ENCODE results near the gene UNC13D. TPM values are rescaled to one million over a fixed set of nuclear protein-coding genes. Genes with fewer than 3 reads are reported as not detected.
"Not testable (repeated sequence)": the region's sequence is repeated elsewhere in the genome, so short reads cannot be mapped to it uniquely, and the experiment has no call there.

The UNC13D gene
- total RNA-seq, 1 experiment from 2014 or later, result 104 TPM

DNA sequence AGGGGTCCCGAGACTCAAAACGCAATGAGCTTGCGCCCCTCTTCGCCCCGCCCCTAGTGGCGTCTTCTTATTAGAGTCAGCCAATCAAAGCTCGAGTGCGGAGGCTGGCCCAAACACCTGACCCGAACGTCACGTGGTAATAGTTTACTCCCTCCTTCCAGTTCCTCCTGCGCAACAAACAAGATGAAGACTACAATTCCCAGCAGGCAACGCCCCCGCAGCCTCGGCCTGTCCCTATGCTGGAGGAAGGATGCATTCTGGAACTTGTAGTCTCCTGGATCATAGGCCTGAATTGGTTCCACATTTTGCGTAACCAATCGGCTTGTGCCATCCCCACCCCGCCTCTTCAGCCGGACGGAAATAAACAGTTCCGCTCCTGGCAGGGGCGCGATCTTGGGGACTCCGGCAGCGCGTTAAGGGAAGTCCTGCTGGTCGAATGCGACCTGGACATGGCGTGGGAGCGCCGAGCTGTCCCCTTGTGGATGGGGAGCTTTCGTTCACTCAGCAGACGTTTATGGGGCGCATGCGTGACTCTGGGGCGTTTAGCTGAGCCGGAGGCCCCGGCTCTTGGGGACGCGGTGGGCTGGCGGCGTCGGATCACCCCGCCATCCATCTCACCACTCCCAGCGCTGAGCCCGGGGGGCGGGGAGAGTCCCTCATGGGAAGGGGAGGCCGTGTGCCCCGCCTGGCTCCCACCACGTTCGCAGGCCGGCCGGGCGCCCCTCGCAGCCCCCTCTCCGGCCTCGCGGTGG lies 11.3 kb upstream of the UNC13D start, which contains the start of gene WBP2:
TSS of gene WBP2 (minus strand) at position 26 of the 752 bp plus-strand sequence. CDS start 38 bp downstream, outside the sequence.
- Mint-ChIP-seq H3K36me3 (ENCODE audit: insufficient read depth, unreplicated experiment) (peaks cover 30% of the 10 kb centered on the region), H3K4me3 (ENCODE audit: low read depth, unreplicated experiment) (no peak within 1 kb of the TSS), H3K9me3 (ENCODE audit: low read depth, unreplicated experiment) (no peaks in the 10 kb centered on the region), H3K4me1 (ENCODE audit: low read depth, unreplicated experiment) (peaks cover 8% of the 10 kb centered on the region), H3K27me3 (ENCODE audit: unreplicated experiment) (no peaks in the 10 kb centered on the region), H3K27ac (ENCODE audit: unreplicated experiment) (no peak within 1 kb of the TSS)
- DNase-seq, result peak; percentile 95
- TSS peak; percentile 84 for BruUV-seq (replicated peaks)
- CTCF ChIA-PET, result interaction anchor here (0.5 to 3.2 kb wide), 18 partner anchors 10 to 408 kb away, joined by 3 to 46 read pairs (median 5); partner anchors contain the start of genes SMIM5, TRIM47, TRIM65 and UNC13D
- intact Hi-C loops (cut with micrococcal nuclease; ENCODE audit: unreplicated experiment), result no loop called here
- TF ChIP-seq, protein P1, sequence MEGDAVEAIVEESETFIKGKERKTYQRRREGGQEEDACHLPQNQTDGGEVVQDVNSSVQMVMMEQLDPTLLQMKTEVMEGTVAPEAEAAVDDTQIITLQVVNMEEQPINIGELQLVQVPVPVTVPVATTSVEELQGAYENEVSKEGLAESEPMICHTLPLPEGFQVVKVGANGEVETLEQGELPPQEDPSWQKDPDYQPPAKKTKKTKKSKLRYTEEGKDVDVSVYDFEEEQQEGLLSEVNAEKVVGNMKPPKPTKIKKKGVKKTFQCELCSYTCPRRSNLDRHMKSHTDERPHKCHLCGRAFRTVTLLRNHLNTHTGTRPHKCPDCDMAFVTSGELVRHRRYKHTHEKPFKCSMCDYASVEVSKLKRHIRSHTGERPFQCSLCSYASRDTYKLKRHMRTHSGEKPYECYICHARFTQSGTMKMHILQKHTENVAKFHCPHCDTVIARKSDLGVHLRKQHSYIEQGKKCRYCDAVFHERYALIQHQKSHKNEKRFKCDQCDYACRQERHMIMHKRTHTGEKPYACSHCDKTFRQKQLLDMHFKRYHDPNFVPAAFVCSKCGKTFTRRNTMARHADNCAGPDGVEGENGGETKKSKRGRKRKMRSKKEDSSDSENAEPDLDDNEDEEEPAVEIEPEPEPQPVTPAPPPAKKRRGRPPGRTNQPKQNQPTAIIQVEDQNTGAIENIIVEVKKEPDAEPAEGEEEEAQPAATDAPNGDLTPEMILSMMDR (IDR thresholded peaks at IDR 0.05; ENCODE audit: unreplicated experiment), result no peak

DNA sequence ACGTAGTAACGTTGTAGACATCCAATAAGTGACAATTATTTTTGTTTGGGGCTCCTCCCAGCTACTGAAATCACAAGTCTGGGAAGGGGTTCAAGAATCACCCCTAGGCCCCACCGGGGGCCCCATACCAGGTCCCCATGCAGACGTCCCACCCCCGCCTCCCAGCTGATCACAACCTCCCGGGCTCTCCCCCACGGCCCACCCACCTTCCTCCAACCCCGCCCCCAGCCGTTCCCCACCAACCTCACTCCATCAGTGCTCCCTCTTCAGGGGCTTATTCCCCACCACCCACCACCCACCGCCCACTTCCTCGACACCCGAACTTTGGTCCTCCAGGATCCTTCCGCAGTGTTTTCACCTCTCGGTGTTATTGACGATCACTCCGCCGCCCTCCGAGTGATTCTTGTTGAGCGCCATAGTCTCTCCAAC lies 10.7 kb upstream of the UNC13D start:
- H3K4me1 Mint-ChIP-seq (ENCODE audit: low read depth, unreplicated experiment), result peaks cover 8% of the 10 kb centered on the region
- no peaks in the 10 kb centered on the region for H3K9me3 Mint-ChIP-seq (ENCODE audit: low read depth, unreplicated experiment)
- no peak overlapping the region for H3K4me3 Mint-ChIP-seq (ENCODE audit: low read depth, unreplicated experiment)
- no TSS peak for BruUV-seq (replicated peaks)
- no peaks in the 10 kb centered on the region for H3K27me3 Mint-ChIP-seq (ENCODE audit: unreplicated experiment)
- no peak for DNase-seq
- intact Hi-C loops (cut with micrococcal nuclease; ENCODE audit: unreplicated experiment), result no loop called here
- CTCF ChIA-PET, result interaction anchor here (0.5 to 3.2 kb wide), 18 partner anchors 10 to 409 kb away, joined by 3 to 46 read pairs (median 5); partner anchors contain the start of genes SMIM5, TRIM47, TRIM65 and UNC13D
- no peak overlapping the region for H3K27ac Mint-ChIP-seq (ENCODE audit: unreplicated experiment)
- peaks cover 36% of the 10 kb centered on the region for H3K36me3 Mint-ChIP-seq (ENCODE audit: insufficient read depth, unreplicated experiment)
- TF ChIP-seq, protein P1 (IDR thresholded peaks at IDR 0.05; ENCODE audit: unreplicated experiment), result no peak

DNA sequence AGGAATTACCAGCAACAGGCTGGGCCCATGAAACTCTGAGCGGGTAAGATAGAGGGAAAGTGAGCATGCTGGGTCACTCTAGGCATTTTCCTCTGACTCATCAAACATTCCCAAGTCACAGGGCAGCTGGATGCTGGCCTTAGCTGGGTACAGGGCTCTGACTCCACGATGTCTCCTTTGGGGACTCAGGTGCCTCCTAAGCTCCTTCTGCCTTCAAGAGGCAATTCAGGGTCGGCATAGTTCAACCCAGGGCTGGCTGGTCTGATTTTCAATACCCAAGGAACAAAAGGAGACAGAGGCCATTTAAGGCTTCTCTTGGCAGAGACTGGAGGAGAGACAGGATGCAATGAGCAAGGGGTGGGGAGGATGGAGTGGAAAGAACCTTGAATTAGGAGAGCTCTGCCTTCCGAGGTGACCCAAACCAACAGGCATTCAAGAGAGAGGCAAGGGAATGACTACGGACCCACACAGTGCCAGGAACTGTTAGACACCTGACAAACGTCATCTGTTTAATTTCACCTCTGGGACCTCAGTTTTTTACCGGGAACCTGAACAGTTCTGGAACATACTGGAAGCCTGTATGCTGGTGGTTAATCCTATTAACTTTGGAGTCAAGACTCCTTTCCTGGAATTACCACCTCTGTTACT lies 10.0 kb upstream of the UNC13D start:
- DNase-seq, result no peak
- TF ChIP-seq, protein P1 (IDR thresholded peaks at IDR 0.05; ENCODE audit: unreplicated experiment), result no peak
- BruUV-seq (replicated peaks), result TSS peak; percentile 65
- no peak overlapping the region for H3K4me3 Mint-ChIP-seq (ENCODE audit: low read depth, unreplicated experiment)
- H3K27me3 Mint-ChIP-seq (ENCODE audit: unreplicated experiment), result no peaks in the 10 kb centered on the region
- CTCF ChIA-PET, result interaction anchor here (0.6 to 3.2 kb wide), 4 partner anchors 9 to 42 kb away, joined by 3 to 46 read pairs (median 13); partner anchors contain the start of gene UNC13D
- H3K9me3 Mint-ChIP-seq (ENCODE audit: low read depth, unreplicated experiment), result no peaks in the 10 kb centered on the region
- peaks cover 8% of the 10 kb centered on the region for H3K4me1 Mint-ChIP-seq (ENCODE audit: low read depth, unreplicated experiment)
- H3K27ac Mint-ChIP-seq (ENCODE audit: unreplicated experiment), result no peak overlapping the region
- intact Hi-C loops (cut with micrococcal nuclease; ENCODE audit: unreplicated experiment), result no loop called here
- peaks cover 42% of the 10 kb centered on the region for H3K36me3 Mint-ChIP-seq (ENCODE audit: insufficient read depth, unreplicated experiment)

DNA sequence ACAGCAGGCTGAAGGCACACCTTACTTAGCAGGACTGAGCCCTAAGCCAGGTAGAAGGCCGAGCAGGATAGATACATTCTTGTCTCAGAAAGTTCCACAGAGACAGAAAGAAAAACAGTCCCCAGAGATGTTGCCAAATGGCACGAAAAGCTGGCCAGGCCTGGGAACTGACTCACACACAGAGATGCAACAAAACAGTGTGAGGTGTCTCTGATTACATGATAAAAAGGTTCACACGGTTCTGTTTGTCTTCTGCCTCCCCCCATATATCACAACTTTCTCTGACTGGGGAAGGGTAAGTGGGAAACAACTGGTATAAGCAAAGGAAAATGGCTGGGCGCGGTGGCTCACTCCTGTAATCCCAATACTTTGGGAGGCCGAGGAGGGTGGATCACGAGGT lies 9.2 kb upstream of the UNC13D start:
- CTCF ChIA-PET, result interaction anchor here (0.6 to 3.2 kb wide), 4 partner anchors 8 to 158 kb away, joined by 3 to 46 read pairs (median 13); partner anchors contain the start of gene UNC13D
- DNase-seq, result no peak
- intact Hi-C loops (cut with micrococcal nuclease; ENCODE audit: unreplicated experiment), result no loop called here
- Mint-ChIP-seq H3K27me3 (ENCODE audit: unreplicated experiment) (no peaks in the 10 kb centered on the region), H3K4me1 (ENCODE audit: low read depth, unreplicated experiment) (peaks cover 8% of the 10 kb centered on the region), H3K4me3 (ENCODE audit: low read depth, unreplicated experiment) (no peak overlapping the region), H3K36me3 (ENCODE audit: insufficient read depth, unreplicated experiment) (peaks cover 48% of the 10 kb centered on the region), H3K27ac (ENCODE audit: unreplicated experiment) (no peak overlapping the region), H3K9me3 (ENCODE audit: low read depth, unreplicated experiment) (no peaks in the 10 kb centered on the region)
- no TSS peak for BruUV-seq (replicated peaks)
- TF ChIP-seq, protein P1 (IDR thresholded peaks at IDR 0.05; ENCODE audit: unreplicated experiment), result no peak

GRCh38 chr17:75851693-75851991 lies 7.4 kb upstream of the UNC13D start:
- BruUV-seq (replicated peaks); DNase-seq; CTCF ChIA-PET; H3K4me1 Mint-ChIP-seq (ENCODE audit: low read depth, unreplicated experiment); H3K27me3 Mint-ChIP-seq (ENCODE audit: unreplicated experiment); intact Hi-C loops (cut with micrococcal nuclease; ENCODE audit: unreplicated experiment); H3K27ac Mint-ChIP-seq (ENCODE audit: unreplicated experiment); H3K4me3 Mint-ChIP-seq (ENCODE audit: low read depth, unreplicated experiment); H3K9me3 Mint-ChIP-seq (ENCODE audit: low read depth, unreplicated experiment): not testable (repeated sequence)
- H3K36me3 Mint-ChIP-seq (ENCODE audit: insufficient read depth, unreplicated experiment), result peaks cover 63% of the 10 kb centered on the region

Data from Calu3 (cell line).